SK-MEL-5 (cell line): ENCODE data around the gene EOGT. TPM values are rescaled to one million over a fixed set of nuclear protein-coding genes. Genes with fewer than 3 reads are reported as not detected.
A peak's percentile ranks its signal among the peaks of the same experiment; 100 is the strongest.

Experiments used
- DNase-seq: peaks from one replicate; pipeline ENCODE4 v3.0.0-alpha.2; 2016; ENCODE audit warnings: low read depth, low spot score
- in situ Hi-C: cut with HindIII; loops from 2 replicates; pipeline ENCODE4 v1.10.0; 2016; ENCODE audit warnings: low sequenced_read_pairs, high pct_unique_total_duplicates, low pct_unique_long_range_greater_than_20kb
- total RNA-seq: library from RNA; depleted of rRNA; stranded (reverse); fragments of >200 nt; shearing (Covaris generic); gene quantifications from 2 replicates; pipeline ENCODE4 v1.2.3, GENCODE V29; 2014

EOGT gene
- total RNA-seq, 1 experiment from 2014 or later = 44.5 TPM

DNA sequence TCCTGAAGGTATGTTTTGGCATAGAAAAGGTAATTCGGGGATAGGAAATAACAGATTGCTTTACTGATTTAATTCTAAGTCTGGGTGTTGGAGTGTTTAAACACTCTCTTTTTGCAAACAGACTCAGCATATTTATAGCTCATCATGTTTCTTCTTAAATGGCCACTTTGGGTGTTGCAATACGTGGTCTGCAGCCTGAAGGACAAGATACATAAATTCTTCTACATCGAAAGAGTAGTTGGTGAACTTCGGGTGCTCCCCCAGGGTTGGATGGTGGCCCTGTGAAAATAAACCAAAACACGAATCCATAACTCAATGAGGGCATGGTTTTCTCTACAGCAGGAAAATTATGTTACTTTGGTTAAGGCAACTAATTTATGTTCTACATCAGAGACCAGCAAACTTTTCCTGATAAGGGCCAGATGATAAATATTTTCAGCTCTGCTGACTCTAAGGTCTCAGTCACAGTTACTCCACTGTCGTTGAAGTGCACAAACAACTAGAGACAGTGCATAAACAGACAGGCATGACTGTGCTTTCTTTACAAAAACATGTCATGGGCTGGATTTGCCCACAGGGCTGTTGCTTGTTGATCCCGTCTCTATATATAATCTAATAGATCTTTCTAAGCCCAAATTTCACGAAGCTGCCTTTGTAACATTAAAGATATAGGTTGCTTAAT, 35.9 kb downstream of the EOGT start:
- in situ Hi-C loops = no loop called here
- no peak for DNase-seq

DNA sequence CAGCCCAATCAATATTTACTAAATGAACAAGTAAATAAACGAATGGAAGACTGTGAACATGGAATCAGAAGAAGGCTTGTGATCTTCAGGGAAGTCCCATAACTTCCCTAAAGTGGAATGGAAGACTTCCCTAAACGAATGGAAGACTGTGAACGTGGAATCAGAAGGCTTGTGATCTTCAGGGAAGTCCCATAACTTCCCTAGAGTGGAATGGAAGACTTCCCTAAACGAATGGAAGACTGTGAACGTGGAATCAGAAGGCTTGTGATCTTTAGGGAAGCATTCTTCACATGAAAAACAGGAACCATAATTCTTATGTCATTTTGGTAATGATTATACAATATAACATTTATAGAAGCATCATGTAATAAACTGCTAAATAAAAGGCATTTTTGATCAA, 38.8 kb downstream of the EOGT start:
- DNase-seq = no peak
- in situ Hi-C loops = no loop called here

DNA sequence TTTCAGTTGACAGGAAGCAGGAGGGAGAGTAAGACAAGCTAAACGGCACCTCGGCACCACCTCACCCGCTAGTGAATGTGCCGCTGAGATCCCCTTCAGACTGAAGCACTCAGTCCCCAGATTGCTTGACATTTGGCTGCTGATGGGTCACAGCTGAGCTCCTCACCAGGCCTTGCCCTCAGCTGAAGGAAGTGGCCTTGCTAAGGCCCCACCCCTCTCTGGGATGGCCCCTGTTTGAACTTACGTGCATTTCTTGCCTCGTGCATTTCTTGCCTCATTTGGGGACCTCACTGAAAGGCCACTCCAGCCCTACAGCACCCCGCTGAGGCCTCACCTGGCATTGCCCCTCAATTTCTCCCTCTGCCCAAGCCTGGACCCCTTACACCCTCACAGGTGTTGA, 39.8 kb downstream of the EOGT start:
- in situ Hi-C loops = no loop called here

DNA sequence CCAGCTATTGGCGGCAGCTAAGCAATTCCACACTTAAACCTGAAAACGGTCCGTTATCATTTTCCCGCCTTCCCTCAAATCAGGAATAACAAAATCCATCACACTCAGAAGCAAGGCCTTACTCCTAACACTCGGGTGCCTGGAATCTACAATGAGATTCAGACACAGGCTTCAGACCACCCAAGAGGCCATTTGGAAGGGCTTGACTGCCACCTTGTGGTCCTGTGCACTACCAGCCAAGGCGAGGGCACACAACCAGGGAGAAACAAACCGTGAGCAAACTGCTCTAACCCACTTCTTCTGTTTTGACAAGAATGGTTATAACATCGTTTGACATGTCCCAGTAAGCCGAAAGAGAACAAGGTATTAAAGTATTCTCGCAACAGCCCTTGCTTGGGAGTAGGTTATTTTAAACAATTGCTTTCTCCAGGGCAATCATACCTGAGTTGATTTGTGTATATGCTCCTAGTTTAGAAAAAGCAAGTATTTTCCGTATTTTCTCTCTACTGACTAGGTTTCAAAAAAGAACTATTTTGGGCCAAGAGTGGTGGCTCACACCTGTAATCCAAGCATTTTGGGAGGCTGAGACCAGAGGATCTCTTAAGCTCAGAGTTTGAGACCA, 41.0 kb downstream of the EOGT start:
- peak; percentile 84 for DNase-seq
- in situ Hi-C loops = no loop called here

More for the DNA sequence above, 39.8 kb downstream of the EOGT start:
- DNase-seq = no peak

DNA sequence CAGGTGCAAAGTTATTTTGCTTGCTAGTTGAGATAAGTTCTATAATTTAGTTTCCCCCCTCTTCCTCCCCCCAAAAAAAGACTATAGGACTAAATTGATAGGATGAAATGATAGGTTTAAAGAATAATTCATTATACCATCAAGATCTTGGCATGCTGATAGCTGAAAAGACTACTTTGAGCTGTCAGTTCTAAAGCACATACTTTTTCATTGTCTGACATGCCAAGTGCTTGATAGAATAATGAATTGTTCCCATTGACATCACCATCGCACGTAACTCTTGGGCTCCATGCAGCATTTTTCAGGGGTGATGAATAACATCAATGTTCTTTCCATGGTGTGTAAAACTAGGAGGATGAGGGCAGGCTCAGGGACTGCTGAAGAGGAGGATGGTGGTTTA, 48.8 kb downstream of the EOGT start:
- DNase-seq = no peak
- in situ Hi-C loops = no loop called here

DNA sequence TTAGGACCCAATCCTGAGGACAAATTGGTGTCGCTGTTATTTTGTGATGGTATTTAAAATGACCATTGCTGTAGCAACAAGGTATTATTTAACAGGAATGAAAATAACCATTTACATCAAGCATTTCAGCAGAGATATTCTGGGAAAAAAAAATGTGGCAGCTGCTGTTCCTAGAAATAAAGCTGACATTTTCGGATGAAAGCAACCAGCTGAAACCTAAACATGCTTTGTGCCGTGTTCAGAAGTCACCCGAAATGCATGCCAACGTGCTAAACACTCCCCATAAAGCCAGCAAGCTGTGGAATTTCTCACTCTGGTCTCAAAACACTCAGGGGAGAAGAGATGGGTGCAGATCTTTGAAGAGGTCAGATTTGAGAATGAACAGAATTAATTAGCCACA, 49.6 kb downstream of the EOGT start:
- in situ Hi-C loops = no loop called here
- no peak for DNase-seq

DNA sequence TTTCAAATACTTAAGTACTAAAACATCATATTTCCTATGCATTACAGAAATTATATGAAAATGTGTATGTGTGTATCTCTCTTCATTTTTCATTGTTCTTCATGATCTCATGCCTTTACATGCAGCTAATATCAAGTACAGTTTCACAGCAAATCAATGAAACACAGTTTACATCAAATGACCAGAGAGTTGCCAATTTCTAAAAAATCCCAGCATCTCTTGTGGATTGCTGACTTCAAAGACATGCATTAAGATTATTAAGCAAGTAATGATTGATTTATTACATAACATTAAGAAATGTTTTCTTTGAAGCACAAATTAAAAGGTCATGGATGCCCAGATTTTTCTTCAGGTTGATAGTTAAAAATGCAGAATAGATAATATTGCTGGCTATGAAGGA, 50.1 kb downstream of the EOGT start:
- in situ Hi-C loops = no loop called here
- DNase-seq = no peak

DNA sequence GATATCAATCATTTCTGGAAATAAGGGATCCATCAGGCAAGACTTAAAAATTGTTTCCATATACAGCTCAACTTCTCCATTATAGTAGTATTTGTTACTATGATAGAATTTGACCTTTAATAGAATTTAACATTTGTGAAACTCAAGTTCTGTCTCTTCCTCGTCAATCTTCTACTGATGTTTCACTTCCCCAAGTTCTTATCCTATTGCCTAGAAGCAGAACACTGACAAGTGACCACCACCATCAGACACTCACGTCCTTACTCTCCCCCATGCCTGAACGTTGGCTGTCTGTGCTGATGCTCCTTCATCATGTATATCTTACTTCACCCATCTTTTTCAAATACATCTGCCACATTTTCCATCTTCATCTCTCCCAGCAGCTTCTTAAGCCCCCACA, 54.6 kb downstream of the EOGT start:
- in situ Hi-C loops = no loop called here
- no peak for DNase-seq

DNA sequence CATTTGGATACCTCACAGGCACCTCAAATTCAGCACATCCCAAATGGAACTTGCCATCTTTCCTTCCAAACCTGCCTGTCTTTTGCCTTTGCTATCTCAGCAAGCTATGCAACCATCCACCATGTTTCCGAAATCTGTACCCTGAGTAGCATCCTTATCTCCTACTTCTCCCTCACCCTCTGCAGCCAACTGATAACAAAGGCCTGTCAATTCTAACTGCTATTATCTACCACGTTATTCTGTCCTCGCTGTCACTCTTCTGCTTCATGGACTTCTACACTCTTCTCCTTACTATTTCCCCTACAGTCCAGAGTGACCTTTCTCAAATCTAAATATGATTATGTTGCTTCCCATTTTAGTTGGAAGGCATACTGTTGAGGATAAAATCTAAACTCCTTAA, 55.6 kb downstream of the EOGT start:
- in situ Hi-C loops = no loop called here
- no peak for DNase-seq

DNA sequence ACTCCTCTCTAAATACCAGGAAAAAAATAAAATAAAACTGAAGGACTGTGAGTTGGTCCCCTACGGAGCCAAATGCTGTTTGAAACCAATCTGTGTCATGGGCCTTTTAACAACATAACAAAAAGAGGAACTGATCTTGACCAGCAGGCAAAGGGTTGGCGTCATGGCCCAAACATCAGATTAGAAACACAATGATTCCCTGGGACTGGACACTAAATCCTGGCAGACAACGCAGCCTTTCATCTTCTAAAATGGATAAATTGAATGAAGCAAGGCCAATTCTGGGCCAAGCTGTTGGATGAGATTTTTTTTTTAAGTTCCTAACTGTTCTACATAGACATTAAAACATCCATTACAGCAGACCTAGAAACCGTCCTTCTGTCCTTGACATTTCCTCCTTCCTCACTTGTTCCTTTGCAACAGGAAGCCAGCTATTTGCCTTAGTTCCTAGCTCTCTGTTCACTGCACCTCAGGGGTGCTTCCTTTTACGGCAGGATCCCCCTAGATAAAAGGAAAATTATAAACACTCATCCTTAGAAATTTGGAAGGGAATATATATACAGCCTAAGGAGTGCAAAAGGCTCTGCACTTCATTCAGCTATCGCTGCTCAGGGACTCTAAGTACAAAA, 59.6 kb downstream of the EOGT start:
- in situ Hi-C loops = no loop called here
- no peak for DNase-seq

DNA sequence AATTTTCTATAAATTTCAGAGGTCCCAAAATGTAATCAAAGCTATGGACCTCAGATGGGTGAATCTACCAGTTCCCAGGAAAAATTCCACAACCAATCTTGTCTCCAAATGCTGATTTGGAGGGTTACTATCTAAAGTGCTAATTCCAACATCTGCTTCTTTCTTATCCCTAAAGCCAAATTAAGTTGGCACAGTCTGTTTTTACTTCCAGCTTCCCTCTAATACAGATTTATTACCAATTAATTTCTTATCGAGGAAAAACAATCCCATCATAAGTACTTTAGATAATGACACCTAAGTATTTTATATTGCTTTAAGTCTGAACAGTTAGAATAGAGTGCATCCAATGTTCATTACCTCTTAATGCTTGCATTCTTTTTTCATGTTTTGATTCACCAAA, 68.3 kb downstream of the EOGT start:
- DNase-seq = no peak
- in situ Hi-C loops = no loop called here

DNA sequence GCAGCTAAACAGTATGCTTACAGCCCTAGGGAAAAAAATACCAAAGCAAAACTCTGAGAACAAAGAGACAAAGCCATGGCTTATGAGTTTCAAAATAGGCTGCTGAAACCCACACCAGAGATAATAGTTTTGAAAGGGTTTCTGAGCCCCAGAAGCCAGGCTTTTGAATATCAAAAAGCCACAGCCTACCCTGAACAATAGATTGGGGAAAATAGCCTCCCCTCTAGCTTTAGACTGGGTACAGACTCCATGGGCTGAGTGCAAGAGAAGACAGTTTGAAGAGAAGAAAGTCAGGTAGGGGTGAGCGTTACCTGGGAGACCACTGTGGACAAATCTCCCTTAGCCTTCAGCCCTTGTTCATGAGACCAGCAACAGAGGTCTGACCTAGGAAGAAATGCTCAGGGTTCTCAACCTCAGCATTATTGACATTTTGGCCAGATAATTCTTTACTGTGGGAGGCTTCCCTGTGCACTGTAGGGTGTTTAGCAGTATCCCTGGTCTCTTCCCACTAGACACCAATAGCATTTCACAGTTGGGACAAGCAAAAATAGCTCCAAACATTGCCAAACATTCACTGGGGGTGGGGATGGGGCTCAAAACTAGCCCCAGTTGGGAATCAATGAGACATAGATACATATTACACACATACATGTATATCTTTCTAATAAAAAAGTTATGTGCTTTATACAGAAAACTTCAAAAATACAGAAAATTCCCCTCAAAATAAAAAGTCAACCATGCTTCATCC, 69.6 kb downstream of the EOGT start:
- in situ Hi-C loops = no loop called here
- no peak for DNase-seq

DNA sequence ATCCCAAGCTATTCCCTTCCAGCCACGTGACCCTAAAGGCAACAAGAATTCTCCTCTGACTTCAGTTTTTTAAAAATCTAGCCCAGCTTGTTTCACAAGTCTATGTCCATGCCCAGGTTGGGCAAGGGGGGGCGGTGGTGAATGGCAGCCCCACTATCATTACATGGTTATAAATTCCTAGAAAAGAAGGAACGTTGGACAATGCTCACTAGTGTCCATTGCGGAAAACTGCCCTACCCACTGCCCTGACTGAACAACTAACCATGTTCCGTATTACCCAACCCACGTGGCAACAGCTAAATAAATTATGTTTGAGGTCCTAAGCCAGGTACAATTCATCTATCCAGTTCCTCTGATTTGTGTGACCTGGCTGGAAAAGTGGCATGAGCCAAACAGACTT, 72.4 kb downstream of the EOGT start:
- in situ Hi-C loops = no loop called here
- DNase-seq = no peak

DNA sequence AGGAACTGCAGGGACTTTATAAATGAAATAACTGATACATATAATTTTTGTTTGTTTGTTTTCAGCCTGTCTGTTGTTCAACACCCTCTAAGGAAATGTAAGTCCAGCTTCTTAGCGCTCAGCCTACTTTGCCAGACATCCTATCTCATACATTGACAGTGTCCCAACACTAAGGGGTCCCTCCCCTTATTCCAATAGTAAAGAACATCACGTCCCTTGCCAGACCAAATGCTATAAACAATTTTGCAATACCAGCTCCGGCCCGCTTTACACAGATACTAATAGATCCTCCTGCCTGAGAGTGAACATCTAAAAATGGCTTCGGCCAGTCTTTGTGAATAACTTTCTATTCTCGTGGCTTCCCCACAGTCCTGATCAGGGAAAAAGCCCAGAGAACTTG, 76.6 kb downstream of the EOGT start:
- in situ Hi-C loops = no loop called here
- DNase-seq = no peak

DNA sequence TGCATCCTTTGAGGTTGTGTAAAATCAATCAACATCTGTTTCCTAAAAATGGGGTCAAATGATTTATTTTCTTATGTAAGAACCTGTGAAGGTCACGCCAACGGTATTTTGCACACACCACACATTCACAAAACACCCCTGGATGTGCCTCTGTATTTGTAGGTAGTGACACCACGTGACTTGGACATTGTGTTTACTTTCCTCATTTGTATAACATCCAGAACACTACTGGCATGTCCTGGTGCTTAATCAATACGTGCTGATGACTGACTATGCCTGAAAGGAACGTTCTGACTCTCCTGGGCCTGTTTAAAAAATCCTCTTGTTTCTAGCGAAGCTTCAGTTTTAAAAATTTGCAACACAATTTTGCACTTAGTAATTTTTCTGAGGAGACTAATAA, 77.7 kb downstream of the EOGT start:
- in situ Hi-C loops = no loop called here
- DNase-seq = no peak

DNA sequence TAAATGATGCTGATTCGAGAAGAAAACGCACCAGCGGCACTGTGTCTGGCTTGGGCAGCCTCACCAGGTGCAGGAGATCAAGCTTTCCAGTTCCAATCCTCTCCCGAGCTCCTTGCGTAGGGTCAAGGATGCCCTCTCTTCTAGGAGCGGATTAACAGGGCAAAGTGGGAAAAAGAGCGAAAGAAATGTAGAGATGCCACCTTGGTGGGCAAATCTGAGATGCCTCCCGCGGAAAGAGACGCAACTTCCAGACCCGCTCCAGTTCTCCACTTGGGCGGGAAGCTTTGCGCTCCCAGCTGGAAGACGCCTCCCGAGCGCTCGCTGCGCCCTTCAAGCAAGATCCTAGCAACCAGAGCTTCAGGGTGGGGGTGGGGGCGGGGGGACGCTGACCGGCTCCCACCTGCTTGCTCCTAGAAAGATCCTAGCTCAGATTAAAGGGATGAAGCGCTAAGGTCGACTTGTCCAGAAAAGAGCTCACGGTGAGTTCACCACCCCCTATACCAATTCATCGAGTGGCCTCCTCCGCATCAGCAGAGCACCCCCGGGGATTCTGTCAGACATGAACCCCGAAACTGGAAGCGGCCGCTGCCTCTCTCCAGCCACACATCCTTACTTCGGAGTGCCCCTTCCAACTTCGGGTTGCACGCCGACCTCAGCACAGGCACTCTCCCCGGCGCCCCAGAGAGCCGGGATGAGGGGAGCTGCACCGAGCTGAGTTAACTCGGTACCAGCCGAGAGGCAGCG, 81.9 kb downstream of the EOGT start:
- no peak for DNase-seq
- in situ Hi-C loops = no loop called here
